Smooth muscle cell (in vitro differentiated cells): ENCODE measurements around the gene LTBP4. TPM values are rescaled to one million over a fixed set of nuclear protein-coding genes. Genes with fewer than 3 reads are reported as not detected.

Experiments
- DNase-seq: peaks from one replicate; lab custom pipeline; 2025; ENCODE audit not compliant: unreplicated experiment; lab: John Stamatoyannopoulos, UW
- H2AFZ ChIP-seq: fragments of 200-600 bp; sonication (generic); 2 replicates; pipeline ENCODE4 v1.6.0; 2016; ENCODE audit warnings: antibody characterized with exemption, low read depth, mild to moderate bottlenecking
- H3F3A ChIP-seq: fragments of 200-600 bp; sonication (generic); 2 replicates; pipeline ENCODE4 v1.6.0; 2017; ENCODE audit warnings: antibody characterized with exemption, low read depth
- H3K27ac ChIP-seq: fragments of 200-600 bp; sonication (generic); 2 replicates; pipeline ENCODE4 v1.5.1; 2016; ENCODE audit warnings: low read depth, mild to moderate bottlenecking
- H3K27me3 ChIP-seq: fragments of 200-600 bp; sonication (generic); 2 replicates; pipeline ENCODE4 v1.6.1; 2016; ENCODE audit warnings: low read depth, mild to moderate bottlenecking
- H3K36me3 ChIP-seq: fragments of 200-600 bp; sonication (generic); 2 replicates; pipeline ENCODE4 v1.5.1; 2016; ENCODE audit warnings: low read depth
- H3K4me1 ChIP-seq: fragments of 200-600 bp; sonication (generic); 2 replicates; pipeline ENCODE4 v1.5.1; 2016; ENCODE audit warnings: low read depth
- H3K4me2 ChIP-seq: fragments of 200-600 bp; sonication (generic); 2 replicates; pipeline ENCODE4 v1.6.0; 2016; ENCODE audit warnings: mild to moderate bottlenecking
- H3K4me3 ChIP-seq: fragments of 200-600 bp; sonication (generic); 2 replicates; pipeline ENCODE4 v1.5.1; 2016; ENCODE audit warnings: mild to moderate bottlenecking
- H3K79me2 ChIP-seq: fragments of 200-600 bp; sonication (generic); 2 replicates; pipeline ENCODE4 v1.6.0; 2016; ENCODE audit warnings: low read depth, mild to moderate bottlenecking
- H3K9ac ChIP-seq: fragments of 200-600 bp; sonication (generic); 2 replicates; pipeline ENCODE4 v1.6.0; 2016; ENCODE audit warnings: low read depth
- H3K9me3 ChIP-seq: fragments of 200-600 bp; sonication (generic); replicated peaks from 2 replicates; pipeline ENCODE4 v1.5.1; 2016; ENCODE audit warnings: low read depth
- H4K20me1 ChIP-seq: fragments of 200-600 bp; sonication (generic); 2 replicates; pipeline ENCODE4 v1.6.0; 2016; ENCODE audit warnings: low read depth
- CTCF ChIP-seq: fragments of 200-600 bp; sonication (generic); IDR thresholded peaks from 2 replicates; pipeline ENCODE4 v1.5.1; 2017; ENCODE audit warnings: borderline replicate concordance, mild to moderate bottlenecking, antibody characterized with exemption; ENCODE audit not compliant: insufficient read depth, poor library complexity, severe bottlenecking
- WGBS: methylation state at CpG from one replicate; pipeline ENCODE4 v1.1.7; 2016; ENCODE audit warnings: low lambda C conversion rate; 5-methylcytosine and 5-hydroxymethylcytosine counted together
- polyA plus RNA-seq: library from polyadenylated mRNA; unstranded; fragments of >200 nt; fragmentation: Nextera tagmentation; extraction: Ambion mirVana; gene quantifications from 2 replicates; pipeline ENCODE4 v1.2.1, GENCODE V29; 2016
- total RNA-seq: library from RNA; depleted of rRNA; stranded (reverse); fragments of >200 nt; gene quantifications from 2 replicates; pipeline ENCODE4 v1.2.3, GENCODE V29; 2014

Gene LTBP4
- total and polyA plus RNA-seq, 2 experiments from 2014 or later = 38.5 to 188 TPM

DNA sequence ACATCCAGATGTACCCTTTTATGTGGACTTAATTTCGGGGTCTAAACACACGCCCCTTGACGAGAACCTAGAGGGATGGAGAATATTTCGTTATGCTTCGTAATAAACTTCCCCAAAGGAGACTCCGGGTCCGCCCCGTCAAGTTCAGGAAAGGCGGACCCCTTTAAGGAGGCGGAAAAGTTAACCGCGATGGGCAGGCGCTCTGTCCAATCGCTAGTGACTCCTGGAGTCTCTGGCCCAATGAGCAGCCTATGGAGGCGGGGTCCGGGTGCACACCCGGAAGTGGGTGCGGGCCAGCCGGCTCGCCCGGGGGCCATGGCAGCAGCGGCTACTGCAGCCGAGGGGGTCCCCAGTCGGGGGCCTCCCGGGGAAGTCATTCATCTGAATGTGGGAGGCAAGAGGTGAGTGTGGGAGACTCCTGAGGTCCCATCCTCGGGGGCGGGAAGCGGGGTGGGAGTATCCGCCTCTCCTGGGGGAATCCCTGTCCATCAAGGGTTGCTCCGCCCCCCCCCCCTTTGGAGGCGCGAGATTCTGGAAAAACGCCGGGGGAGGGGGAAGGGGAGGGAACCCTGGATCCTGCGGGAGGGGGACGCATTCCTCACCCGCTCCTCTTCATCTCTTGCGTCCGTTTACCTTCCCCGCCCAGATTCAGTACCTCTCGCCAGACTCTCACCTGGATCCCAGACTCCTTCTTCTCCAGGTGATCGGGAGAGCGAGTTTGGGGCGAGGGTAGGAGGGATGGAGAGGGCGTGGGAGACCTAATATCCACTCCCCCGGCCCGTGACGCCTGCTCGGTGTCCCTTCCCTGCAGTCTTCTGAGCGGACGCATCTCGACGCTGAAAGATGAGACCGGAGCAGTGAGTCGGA lies 24.4 kb upstream of the LTBP4 start, which contains the start of gene SHKBP1:
TSS of gene SHKBP1 (plus strand) at position 289 of the 867 bp plus-strand sequence. CDS start at position 316, 27 bp downstream.
- TF ChIP-seq CTCF = no peak
- Histone ChIP-seq H3K79me2 (no peaks in the 10 kb centered on the region), H3K9me3 (no peaks in the 10 kb centered on the region), H3F3A (no peaks in the 10 kb centered on the region), H3K9ac (peak within 1 kb of the TSS; percentile 31), H2AFZ (peak within 1 kb of the TSS; percentile 86), H4K20me1 (no peaks in the 10 kb centered on the region), H3K4me3 (peak within 1 kb of the TSS; percentile 87), H3K4me2 (peak within 1 kb of the TSS; percentile 85), H3K4me1 (no peaks in the 10 kb centered on the region), H3K27ac (no peak within 1 kb of the TSS), H3K36me3 (no peaks in the 10 kb centered on the region), H3K27me3 (no peaks in the 10 kb centered on the region)
- DNase-seq = peak; percentile 70
- under 1% methylated on average over 43 of the region's 55 CpGs for WGBS

DNA sequence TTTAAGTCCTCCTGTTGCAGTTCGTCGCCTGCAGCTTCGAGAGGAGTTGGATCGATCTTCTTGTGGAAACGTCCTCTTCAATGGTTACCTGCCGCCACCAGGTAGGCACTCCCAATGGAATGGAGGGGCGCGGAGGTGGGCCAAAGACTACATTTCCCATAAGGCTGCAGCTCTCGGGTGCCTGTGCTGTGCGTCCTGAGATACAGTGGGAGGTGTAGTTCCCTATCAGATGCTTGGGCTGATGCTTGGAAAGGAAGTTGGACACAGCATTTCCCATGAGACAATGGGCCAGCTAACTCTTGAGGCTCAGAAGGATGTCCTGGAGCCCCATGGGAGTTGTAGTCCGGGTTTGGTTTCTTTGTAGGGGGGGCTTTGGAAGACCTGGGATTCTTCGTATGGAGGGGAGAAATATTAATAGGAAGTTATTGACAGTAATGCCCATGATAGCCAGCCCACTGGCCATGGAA lies 22.7 kb upstream of the LTBP4 start:
- Histone ChIP-seq H3K9me3 (no peaks in the 10 kb centered on the region), H3F3A (no peaks in the 10 kb centered on the region), H3K4me3 (no peak overlapping the region), H3K79me2 (no peaks in the 10 kb centered on the region), H3K9ac (no peak overlapping the region), H4K20me1 (no peaks in the 10 kb centered on the region), H3K36me3 (no peaks in the 10 kb centered on the region), H3K27ac (no peak overlapping the region), H3K4me2 (no peak overlapping the region), H3K27me3 (no peaks in the 10 kb centered on the region), H3K4me1 (no peaks in the 10 kb centered on the region), H2AFZ (no peak overlapping the region)
- no peak for TF ChIP-seq CTCF
- DNase-seq = no peak
- WGBS = 78% methylated on average over 10 of the region's 12 CpGs

DNA sequence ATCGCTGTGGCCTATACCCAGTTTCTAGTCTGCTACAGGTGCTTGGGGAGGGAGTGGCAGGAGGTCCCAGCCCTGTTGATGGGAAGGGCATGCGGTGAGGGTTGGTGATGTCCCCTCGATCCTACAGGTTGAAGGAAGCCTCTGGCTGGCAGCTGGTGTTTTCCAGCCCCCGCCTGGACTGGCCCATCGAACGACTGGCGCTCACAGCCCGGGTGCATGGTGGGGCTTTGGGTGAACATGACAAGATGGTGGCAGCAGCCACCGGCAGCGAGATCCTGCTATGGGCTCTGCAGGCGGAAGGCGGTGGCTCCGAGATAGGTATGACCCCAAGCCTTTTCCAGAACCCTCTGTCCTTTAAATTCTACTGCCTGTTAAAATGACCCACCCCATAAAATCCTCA lies 20.6 kb upstream of the LTBP4 start:
- Histone ChIP-seq H3K9me3 (no peaks in the 10 kb centered on the region), H3K9ac (no peak overlapping the region), H3K36me3 (no peaks in the 10 kb centered on the region), H3F3A (no peaks in the 10 kb centered on the region), H3K27ac (no peak overlapping the region), H3K4me3 (no peak overlapping the region), H4K20me1 (no peaks in the 10 kb centered on the region), H3K4me2 (no peak overlapping the region), H3K27me3 (no peaks in the 10 kb centered on the region), H3K4me1 (no peaks in the 10 kb centered on the region), H3K79me2 (no peaks in the 10 kb centered on the region), H2AFZ (no peak overlapping the region)
- DNase-seq = no peak
- WGBS = 98% methylated on average over 13 of the region's 13 CpGs
- no peak for TF ChIP-seq CTCF
